ENCODE measurements around the gene CFAP53.
A peak's percentile ranks its signal among the peaks of the same experiment; 100 is the strongest.

The CFAP53 gene

GRCh38 chr18:50194631-50195532 is 71.4 kb downstream of the CFAP53 start, which contains the start of gene MYO5B:
TSS of gene MYO5B (minus strand) at chr18:50195147. CDS start at chr18:50194793, 354 bp downstream.
- peak in 2 of 3 donors; percentile 6 to 61 for DNase-seq (ENCODE audit: low read depth in 3 of 3)

GRCh38 chr18:50193796-50194630 is 72.3 kb downstream of the CFAP53 start:
- no peak for DNase-seq (ENCODE audit: low read depth in 3 of 3)

DNA sequence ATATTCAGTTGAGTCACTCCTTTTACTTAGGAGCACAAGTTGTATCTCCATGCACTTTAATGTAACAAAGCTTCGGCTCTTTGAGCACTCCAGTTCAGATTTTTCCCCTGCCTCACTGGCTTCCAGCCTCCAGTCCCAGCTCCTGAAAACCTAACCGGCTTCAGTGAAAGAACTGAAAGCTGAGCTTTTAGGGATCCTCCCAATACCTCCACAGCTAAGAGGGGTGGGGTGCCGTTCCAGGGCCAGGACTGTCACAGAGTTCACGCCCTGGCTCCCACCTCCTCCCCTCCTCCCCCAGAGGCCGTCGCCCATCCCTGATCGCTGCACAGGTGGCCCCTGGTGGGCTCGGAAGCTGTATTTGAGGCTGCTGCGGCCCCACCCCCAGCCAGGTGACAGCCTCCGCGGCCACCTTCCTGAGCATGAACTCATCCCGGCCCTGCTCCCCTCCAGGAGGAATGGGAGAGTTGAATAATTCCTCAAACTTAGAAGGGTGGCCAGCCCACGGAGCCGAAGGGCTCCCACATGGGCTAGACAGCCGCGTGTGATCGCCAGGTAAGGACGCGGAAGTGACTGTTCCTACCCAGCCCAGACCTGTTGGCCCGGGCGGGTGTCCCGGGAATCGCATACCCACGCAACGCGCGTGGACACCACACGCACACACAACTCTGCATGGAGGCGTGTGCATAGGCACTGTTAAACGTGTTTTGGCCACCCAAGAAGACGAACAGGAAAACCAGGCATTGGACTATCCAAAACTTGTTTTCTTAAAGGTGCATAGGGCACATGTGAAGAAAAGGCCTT is 73.1 kb downstream of the CFAP53 start:
- DNase-seq (ENCODE audit: low read depth in 3 of 3) = no peak

DNA sequence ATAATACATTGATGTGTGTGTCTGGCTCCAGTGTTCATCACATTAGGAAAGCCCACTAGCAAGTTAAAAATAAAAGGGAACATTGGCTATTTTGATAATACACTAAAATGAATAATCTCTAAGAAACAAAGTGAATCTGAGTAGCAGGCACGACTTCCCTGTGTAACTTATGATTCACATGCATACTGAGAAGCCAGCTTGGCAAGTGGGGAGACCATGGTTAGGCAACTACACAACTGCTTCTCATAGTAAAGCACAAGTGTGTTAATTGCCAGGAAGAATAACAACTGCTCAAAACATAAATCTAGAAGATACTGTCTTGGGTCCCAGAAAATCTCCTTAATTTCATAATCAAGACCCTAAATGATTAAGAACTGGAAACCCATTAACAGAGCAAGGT is 75.4 kb downstream of the CFAP53 start:
- DNase-seq (ENCODE audit: low read depth in 3 of 3) = no peak

GRCh38 chr18:50190236-50190635 is 76.1 kb downstream of the CFAP53 start:
- DNase-seq (ENCODE audit: low read depth in 3 of 3) = no peak

DNA sequence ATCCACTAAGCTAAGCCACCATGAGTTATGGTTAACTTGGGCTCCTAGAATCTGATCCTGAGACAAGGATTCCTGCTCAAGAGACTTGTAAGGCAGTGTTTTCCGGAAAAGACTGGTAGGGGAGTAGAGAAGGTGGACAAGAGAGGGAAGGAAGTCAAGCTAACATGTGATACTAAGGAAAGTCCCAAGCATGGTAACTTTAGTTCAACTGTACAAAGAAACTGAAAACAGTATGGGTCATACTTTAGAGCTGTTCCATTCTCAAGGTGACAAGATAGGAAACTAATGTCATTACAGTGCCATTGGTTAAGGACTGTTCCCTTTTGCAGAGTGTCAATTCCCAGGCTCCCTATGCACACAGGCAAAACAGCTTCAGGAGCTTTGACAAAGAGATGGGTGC is 77.1 kb downstream of the CFAP53 start:
- DNase-seq (ENCODE audit: low read depth in 3 of 3) = no peak

- DNase-seq (ENCODE audit: low read depth in 3 of 3) = no peak
Measured at GRCh38 chr18:50188652-50189051, 77.6 kb downstream of the CFAP53 start.

DNA sequence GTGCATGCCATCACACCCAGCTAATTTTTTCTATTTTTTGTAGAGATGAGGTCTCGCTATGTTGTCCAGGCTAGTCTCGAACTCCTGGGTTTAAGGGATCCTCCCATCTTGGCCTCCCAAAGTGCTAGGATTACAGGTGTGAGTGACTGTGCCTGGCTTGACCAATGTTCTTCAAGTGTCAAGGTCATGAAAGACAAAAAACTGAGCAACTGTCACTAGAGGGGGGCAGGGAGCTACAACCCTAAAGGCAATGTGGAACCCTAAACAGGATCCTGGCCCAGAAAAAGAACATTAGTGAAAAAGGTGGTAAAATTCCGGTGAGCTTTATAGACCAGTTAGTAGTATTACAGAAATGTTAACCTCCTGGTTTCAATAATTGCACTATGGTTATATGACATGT is 78.6 kb downstream of the CFAP53 start:
- no peak for DNase-seq (ENCODE audit: low read depth in 3 of 3)

- DNase-seq (ENCODE audit: low read depth in 3 of 3) = no peak
Measured at GRCh38 chr18:50186385-50186784, 79.9 kb downstream of the CFAP53 start.

GRCh38 chr18:50183556-50183955 is 82.7 kb downstream of the CFAP53 start:
- DNase-seq (ENCODE audit: low read depth in 3 of 3) = no peak

- DNase-seq (ENCODE audit: low read depth in 3 of 3) = no peak
Measured at GRCh38 chr18:50182511-50182910, 83.8 kb downstream of the CFAP53 start.

DNA sequence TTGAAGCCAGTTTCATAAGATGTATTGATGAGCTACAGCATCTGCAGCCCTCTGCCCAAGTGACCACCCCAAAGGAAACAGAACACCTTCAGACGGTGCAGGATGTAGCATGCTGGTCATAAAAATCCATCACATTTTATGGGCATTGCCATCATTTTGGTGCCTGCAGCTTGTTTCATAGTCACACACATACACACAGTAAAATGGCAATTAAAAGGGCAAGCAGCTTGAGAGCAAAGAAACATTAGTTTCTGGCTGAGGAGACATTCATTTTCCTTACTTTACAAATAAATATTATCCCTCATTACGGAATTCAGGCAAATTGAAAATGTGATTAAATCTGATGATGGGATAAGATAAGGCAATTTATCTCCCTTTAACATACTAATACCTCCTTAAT is 84.7 kb downstream of the CFAP53 start:
- DNase-seq (ENCODE audit: low read depth in 3 of 3) = no peak

GRCh38 chr18:50179465-50179864 is 86.8 kb downstream of the CFAP53 start:
- no peak for DNase-seq (ENCODE audit: low read depth in 3 of 3)

DNA sequence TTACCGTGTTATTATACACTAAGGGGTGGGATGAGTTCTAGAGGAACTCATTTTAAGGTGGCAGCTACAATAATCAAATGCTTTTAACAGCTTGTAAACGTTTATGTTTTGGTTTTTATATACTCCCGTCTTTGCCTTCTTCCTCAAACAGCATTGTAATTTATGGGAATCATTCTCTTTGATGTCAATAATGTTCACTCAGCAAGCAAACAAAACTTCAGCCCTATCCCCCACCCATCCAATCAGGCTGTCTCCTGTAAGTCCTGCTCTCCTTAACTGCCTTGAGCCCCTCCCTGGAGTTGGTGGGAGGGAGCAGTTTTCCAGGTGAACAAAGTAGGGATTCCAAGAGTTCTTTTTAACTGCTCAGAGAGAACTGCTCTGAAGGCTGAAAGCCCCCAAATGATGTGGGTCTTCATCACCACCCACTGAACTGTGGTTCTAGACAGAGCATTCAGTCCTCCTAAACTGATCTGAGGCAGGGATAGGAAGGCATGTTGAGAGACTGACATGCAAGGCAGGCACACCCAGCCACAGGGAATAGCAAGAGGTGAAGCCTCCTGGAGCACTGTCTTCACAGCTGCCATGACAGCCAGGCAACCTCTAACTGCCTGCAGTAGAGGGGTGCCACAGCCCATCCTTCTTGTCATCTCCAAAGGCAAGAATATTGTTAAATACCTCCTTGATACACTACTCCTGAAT is 88.9 kb downstream of the CFAP53 start:
- DNase-seq (ENCODE audit: low read depth in 3 of 3) = no peak

All from stimulated activated CD4-positive, alpha-beta T cell treated with anti-CD3 and anti-CD28 coated beads, TNF-alpha, amount 100 ng/mL, for 48 hours (primary cell).